Stimulated activated naive CD8-positive, alpha-beta T cell treated with anti-CD3 and anti-CD28 coated beads, Interleukin-15, Interleukin-2, amounts not matched to agents 100 ng/mL and 50 ng/mL, for 24 hours (primary cell): ENCODE data around the gene IWS1.
"Not testable (repeated sequence)": the region's sequence is repeated elsewhere in the genome, so short reads cannot be mapped to it uniquely, and the experiment has no call there.

Experiments
- H3K27ac Mint-ChIP-seq: one replicate; pipeline ENCODE4 v1.8.0; 2021; ENCODE audit warnings: mild to moderate bottlenecking, mixed read lengths
- H3K27me3 Mint-ChIP-seq: one replicate; pipeline ENCODE4 v1.8.0; 2021; ENCODE audit warnings: mixed read lengths
- H3K36me3 Mint-ChIP-seq: one replicate; pipeline ENCODE4 v1.8.0; 2021; ENCODE audit warnings: low read depth, mixed read lengths
- H3K4me1 Mint-ChIP-seq: one replicate; pipeline ENCODE4 v1.8.0; 2021; ENCODE audit warnings: low read depth, mixed read lengths
- H3K4me3 Mint-ChIP-seq: one replicate; pipeline ENCODE4 v1.8.0; 2021; ENCODE audit warnings: mild to moderate bottlenecking, mixed read lengths
- H3K9me3 Mint-ChIP-seq: one replicate; pipeline ENCODE4 v1.8.0; 2021; ENCODE audit warnings: mixed read lengths

Gene IWS1

DNA sequence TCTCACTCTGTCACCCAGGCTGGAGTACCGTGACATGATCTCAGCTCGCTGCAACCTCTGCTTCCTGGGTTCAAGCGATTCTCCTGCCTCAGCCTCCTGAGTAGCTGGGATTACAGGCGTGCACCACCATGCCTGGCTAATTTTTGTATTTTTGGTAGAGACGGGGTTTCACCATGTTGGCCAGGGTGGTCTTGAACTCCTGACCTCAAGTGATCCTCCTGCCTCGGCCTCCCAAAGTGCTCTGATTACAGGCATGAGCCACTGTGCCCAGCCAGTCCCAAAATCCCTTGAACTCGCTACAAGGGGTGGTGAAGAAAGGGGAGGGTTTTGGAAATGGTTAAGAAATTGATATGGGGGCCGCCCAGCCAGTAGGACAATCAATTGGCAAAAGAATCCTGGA, 73.9 kb downstream of the IWS1 start:
- H3K36me3 Mint-ChIP-seq = peaks cover 20% of the 10 kb centered on the region
- H3K4me3 Mint-ChIP-seq = not testable (repeated sequence)

DNA sequence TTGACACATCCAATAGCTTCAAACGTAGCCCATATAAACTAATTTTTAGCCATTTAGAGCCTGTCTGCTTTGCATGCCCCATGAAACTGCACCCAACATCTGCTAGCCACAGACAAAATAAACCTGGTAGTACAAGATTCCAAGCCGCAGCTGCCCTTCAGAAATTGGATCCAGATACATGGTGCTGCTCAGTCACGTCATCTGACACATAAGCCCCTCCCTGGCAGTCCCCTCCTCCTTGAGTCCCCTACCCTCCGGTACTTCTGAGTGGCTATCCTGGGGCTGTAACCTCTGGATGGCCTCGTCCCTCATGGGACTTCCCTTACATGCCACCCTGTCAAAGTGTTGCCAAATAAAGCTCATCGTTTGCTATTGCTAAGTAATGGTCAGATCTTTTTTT, 74.3 kb downstream of the IWS1 start:
- Mint-ChIP-seq H3K27ac (no peak overlapping the region), H3K4me3 (no peak overlapping the region), H3K9me3 (no peaks in the 10 kb centered on the region), H3K36me3 (peaks cover 20% of the 10 kb centered on the region), H3K4me1 (no peaks in the 10 kb centered on the region), H3K27me3 (no peaks in the 10 kb centered on the region)

More for the DNA sequence above, 73.9 kb downstream of the IWS1 start:
- not testable (repeated sequence) for H3K4me1 Mint-ChIP-seq, H3K27me3 Mint-ChIP-seq, H3K27ac Mint-ChIP-seq, H3K9me3 Mint-ChIP-seq

DNA sequence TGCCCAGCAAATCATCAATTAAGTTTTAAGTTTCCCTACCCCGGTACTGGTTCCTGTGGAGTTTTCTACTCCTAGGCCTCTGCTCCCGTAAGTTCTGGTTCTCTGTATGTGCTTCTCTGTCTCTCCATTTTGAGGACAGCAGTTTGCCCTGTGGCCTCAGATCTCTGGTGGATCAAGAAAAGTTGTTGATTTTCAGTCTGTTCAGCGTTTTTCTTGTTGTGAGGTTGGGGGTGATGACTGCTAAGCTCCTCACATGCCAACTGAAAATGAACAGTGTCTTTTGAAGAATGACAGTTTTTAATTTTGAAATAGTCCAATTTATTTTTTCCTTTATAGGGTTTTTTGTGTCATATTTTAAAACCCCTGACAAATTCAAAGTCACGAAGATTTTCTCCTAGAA, 76.4 kb downstream of the IWS1 start:
- Mint-ChIP-seq H3K36me3 (peaks cover 14% of the 10 kb centered on the region), H3K4me3 (no peak overlapping the region), H3K27me3 (peaks cover 2% of the 10 kb centered on the region), H3K9me3 (peaks cover 4% of the 10 kb centered on the region), H3K27ac (no peak overlapping the region), H3K4me1 (no peaks in the 10 kb centered on the region)

DNA sequence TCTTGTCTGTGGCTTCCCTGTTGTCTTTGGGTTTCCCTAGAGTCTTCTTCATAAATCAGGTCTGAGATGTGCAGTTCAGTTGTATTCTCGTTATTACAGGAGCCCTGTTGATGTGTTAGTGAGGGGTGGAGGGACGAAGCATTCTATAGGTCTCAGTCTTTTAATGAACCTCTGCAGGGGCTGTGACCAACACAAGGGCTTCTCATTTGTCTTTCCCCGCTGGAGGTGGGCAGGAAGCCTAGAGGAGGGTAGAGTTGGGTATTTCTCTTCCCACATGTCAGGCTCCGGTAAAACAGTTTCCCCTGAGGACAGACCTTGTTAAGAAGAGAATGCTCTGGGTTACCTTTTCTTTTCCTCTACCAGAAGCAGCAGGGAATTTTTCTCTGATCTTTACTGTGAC, 76.9 kb downstream of the IWS1 start:
- no peaks in the 10 kb centered on the region for H3K4me1 Mint-ChIP-seq
- peaks cover 6% of the 10 kb centered on the region for H3K9me3 Mint-ChIP-seq
- no peak overlapping the region for H3K27ac Mint-ChIP-seq
- no peak overlapping the region for H3K4me3 Mint-ChIP-seq
- peaks cover 4% of the 10 kb centered on the region for H3K27me3 Mint-ChIP-seq
- H3K36me3 Mint-ChIP-seq = peaks cover 16% of the 10 kb centered on the region

DNA sequence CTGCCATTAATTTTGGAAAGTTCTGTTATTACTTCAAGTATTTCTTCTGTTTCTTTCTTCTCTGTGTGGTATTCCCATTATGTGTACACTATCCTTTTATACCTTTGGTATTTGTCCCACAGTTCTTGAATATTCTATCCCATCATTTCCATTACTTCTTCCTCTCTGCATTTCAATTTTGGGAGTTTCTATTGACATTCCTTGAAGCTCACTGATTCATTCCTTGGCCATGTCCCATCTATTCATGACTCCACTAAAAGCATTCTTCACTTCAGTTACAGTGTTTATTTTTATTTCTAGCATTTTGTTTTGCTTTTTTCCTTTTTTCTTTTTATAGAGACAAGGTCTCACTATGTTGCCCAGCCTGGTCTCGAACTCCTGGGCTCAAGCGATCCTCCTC, 77.8 kb downstream of the IWS1 start:
- H3K4me1 Mint-ChIP-seq = no peaks in the 10 kb centered on the region
- peaks cover 16% of the 10 kb centered on the region for H3K36me3 Mint-ChIP-seq
- H3K9me3 Mint-ChIP-seq = peaks cover 9% of the 10 kb centered on the region
- H3K27ac Mint-ChIP-seq = no peak overlapping the region
- H3K27me3 Mint-ChIP-seq = peaks cover 4% of the 10 kb centered on the region
- no peak overlapping the region for H3K4me3 Mint-ChIP-seq

DNA sequence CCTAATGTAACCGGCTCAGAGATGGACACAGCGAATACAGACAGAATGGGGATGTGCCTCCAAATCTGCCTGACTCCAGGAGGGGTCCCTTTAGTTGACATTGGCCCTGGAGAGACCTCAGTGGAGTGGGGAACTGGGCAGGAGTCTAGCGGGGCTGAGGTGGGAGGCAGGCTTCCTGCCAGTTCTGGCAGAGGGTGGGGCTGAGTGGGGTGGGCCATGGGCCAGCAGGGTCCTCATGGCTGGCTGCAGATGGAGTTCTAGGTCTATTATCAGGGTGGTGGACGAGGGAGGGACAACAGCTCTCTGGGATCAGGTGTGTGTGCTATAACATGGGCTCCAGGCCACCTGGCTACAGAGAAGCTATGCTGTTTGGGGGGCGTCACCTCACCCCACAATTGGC, 86.9 kb downstream of the IWS1 start:
- H3K27me3 Mint-ChIP-seq = no peaks in the 10 kb centered on the region
- peaks cover 14% of the 10 kb centered on the region for H3K9me3 Mint-ChIP-seq
- no peaks in the 10 kb centered on the region for H3K4me1 Mint-ChIP-seq
- no peak overlapping the region for H3K4me3 Mint-ChIP-seq
- no peak overlapping the region for H3K27ac Mint-ChIP-seq
- peaks cover 9% of the 10 kb centered on the region for H3K36me3 Mint-ChIP-seq

DNA sequence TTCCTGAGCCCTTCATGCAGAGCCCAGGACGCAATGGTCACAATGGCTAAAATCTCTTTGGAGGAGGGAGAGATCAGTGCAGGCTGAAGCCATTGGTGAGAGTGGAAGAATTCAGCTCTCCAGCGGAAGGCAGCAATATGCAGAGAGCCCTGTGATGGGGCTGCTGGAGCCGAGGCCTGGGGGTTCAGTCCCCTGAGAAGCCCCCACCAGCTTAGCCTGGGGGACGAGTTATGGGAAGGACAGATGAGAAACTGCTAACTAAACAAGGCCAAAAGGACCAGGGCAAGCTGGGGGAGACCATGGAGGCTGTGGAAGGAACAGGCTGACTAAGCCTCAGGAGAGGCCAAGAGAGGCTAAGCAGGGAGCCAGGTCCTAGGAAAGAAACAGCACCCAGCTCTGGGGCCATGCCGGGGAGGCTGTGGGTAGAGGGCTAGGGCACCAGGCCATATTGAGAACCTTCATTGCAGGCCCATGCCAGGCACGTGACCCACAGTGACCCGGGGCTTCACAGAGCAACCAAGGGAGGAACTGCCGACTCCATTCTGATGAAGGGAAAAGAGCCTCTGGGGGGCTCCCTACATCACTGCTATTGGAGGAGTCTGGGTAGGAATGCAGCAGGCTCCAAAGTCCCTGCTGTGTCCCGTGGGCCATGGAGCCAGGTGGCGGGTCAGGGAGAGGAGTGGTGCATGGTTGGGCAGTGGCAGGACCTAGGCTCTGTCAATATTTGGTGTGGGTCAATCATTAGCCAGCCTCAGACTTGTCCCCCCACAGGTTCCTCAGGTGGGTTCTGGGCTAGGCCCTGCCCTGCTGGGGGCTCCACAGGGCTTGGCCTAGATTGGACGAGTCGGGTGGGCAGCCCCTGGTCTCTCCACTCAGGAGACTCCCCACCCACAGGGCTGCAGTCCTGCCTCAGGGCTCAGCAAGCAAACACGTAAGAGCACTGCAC, 88.2 kb downstream of the IWS1 start:
- Mint-ChIP-seq H3K4me3 (no peak overlapping the region), H3K9me3 (peaks cover 10% of the 10 kb centered on the region), H3K4me1 (no peaks in the 10 kb centered on the region), H3K27ac (no peak overlapping the region), H3K27me3 (no peaks in the 10 kb centered on the region), H3K36me3 (peaks cover 9% of the 10 kb centered on the region)

DNA sequence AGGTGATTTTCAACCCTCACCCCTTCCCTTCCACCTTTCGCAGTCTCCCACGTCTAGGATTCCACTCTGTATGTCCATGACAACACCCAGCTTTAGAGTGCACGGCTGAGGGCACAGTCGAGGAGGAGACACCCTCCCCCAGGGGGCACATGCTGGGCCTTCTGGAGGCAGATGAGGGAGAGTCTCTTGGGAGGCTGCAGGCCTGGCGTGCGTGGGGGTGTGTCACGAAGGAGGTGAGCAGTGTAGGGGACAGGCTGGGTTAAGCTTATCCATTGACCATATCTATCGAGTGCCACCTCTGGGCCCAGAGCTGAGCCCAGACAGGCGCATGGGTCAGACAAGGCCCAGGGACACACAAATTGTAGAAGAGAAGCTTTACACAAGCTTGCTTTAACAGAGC, 89.2 kb downstream of the IWS1 start:
- Mint-ChIP-seq H3K4me1 (no peaks in the 10 kb centered on the region), H3K9me3 (peaks cover 10% of the 10 kb centered on the region), H3K27ac (no peak overlapping the region), H3K4me3 (no peak overlapping the region), H3K27me3 (no peaks in the 10 kb centered on the region), H3K36me3 (peaks cover 9% of the 10 kb centered on the region)

DNA sequence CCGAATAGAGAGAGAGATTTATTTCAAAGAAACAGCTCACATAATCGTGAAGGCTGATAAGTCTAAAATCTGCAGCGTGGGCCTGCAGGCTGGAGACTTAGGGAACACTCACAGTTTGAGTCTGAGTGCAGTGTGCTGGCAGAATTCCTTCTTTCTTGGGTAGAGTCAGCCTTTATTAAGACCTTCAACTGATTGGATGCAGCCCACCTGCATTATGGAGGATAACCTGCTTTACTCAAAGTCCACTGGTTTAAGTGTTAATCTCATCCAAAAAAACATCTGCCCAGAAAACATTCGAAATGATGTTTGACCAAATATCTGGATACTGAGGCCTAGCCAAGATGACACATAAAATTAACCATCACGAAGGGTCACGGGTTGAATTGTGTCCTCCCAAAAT, 91.8 kb downstream of the IWS1 start:
- H3K4me3 Mint-ChIP-seq = no peak overlapping the region
- no peak overlapping the region for H3K27ac Mint-ChIP-seq

DNA sequence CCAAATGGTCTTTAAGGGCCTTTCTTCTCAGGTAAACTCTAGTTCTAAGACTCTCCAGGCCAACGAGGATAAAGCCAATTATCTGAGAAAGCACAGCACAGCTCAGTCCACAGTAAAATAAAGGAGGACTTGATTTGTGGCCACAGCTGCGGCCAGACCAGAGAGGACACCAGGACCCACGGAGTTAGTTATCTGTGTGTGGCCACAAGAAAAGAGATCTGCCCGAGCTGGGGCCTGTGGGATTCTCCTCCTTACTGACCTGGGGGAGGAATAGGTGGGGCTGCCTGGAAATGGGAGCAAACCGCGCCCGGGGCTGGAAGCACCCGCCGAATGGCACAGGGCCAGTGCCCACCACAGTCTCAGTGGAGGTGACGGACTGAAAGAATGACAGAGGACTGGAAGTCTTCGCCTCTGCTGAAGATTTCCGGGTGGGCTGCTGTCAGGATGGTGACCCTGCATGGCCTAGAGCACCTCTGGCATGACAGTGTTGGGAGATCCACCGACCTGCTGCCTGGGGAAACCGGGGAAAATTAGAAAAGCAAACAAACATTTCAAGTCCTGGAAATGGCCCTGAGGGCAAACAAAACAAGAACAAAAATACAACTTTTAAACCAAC, 94.8 kb downstream of the IWS1 start:
- Mint-ChIP-seq H3K27ac (no peak overlapping the region), H3K36me3 (no peaks in the 10 kb centered on the region), H3K27me3 (no peaks in the 10 kb centered on the region), H3K9me3 (no peaks in the 10 kb centered on the region), H3K4me3 (no peak overlapping the region), H3K4me1 (no peaks in the 10 kb centered on the region)

More for the DNA sequence above, 91.8 kb downstream of the IWS1 start:
- Mint-ChIP-seq H3K27me3 (no peaks in the 10 kb centered on the region), H3K4me1 (no peaks in the 10 kb centered on the region), H3K36me3 (no peaks in the 10 kb centered on the region), H3K9me3 (no peaks in the 10 kb centered on the region)
